ENCODE measurements around the gene SLC25A2.

GRCh38 chr5:141272906-141273305, 30.9 kb downstream of the SLC25A2 start:
- TF ChIP-seq EZH2phosphoT487 (IDR thresholded peaks at IDR 0.05; ENCODE audit: borderline replicate concordance) (no peak), CTCF (IDR thresholded peaks at IDR 0.05 in 2 of 3, conservative IDR thresholded peaks at IDR 0.05 in 1 of 3; ENCODE audit: borderline replicate concordance in 1 of 3, insufficient read depth in 1 of 3, low read depth in 2 of 3, low read length in 2 of 3) (peak in 2 of 3 experiments; percentile 25 to 33; a peak in 2 of 6 replicates), ZNF274 (IDR thresholded peaks at IDR 0.05; ENCODE audit: low read depth, low read length) (no peak), POLR2A (IDR thresholded peaks at IDR 0.05; ENCODE audit: borderline replicate concordance, extremely low read depth, insufficient read depth, insufficient read length) (no peak), POLR2AphosphoS5 (IDR thresholded peaks at IDR 0.05; ENCODE audit: low read depth, low read length) (no peak), YY1 (IDR thresholded peaks at IDR 0.05; ENCODE audit: extremely low read depth, insufficient replicate concordance, low read depth, low read length) (no peak), ZBTB33 (IDR thresholded peaks at IDR 0.05; ENCODE audit: extremely low read depth, insufficient replicate concordance, low read length) (no peak), SP1 (IDR thresholded peaks at IDR 0.05; ENCODE audit: low read depth) (no peak), FOSL1 (IDR thresholded peaks at IDR 0.05; ENCODE audit: low read depth) (no peak), TCF7L2 (IDR thresholded peaks at IDR 0.05; ENCODE audit: borderline replicate concordance, extremely low read depth, insufficient read depth, insufficient read length) (no peak), CEBPB (IDR thresholded peaks at IDR 0.05; ENCODE audit: low read depth) (no peak), REST (IDR thresholded peaks at IDR 0.05; ENCODE audit: low read depth) (no peak), EZH2 (IDR thresholded peaks at IDR 0.05) (no peak)
